NB4 (cell line): ENCODE results near the gene SMIM28.

Source experiments
- POLR2A ChIP-seq: IDR thresholded peaks from 2 replicates; pipeline ENCODE4 v1.6.1; 2011; ENCODE audit warnings: mild to moderate bottlenecking; ENCODE audit not compliant: insufficient read length; ENCODE audit errors: extremely low read depth
- TF ChIP-seq, protein P1 (sequence below): IDR thresholded peaks from one replicate; pipeline ENCODE4 v1.5.1; 2012; ENCODE audit warnings: low read depth, low read length

DNA sequence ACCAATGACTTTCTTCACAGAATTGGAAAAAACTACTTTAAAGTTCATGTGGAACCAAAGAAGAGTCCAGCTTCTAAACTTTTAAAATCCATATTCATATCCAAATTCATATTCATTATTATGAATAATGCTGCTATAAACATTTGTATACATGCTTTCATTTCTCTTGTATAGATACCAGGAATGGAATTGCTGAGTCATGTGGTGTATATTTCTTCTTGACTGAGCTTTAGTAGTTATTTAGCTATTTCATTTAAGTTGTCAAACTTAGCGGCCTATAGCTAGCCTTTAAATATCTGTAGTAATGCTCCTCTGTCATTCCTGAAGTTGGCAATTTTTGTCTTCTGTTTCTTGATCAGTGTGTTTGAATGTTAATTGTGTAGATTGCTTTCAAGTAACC, 19.8 kb upstream of the SMIM28 start:
- TF ChIP-seq, protein P1, sequence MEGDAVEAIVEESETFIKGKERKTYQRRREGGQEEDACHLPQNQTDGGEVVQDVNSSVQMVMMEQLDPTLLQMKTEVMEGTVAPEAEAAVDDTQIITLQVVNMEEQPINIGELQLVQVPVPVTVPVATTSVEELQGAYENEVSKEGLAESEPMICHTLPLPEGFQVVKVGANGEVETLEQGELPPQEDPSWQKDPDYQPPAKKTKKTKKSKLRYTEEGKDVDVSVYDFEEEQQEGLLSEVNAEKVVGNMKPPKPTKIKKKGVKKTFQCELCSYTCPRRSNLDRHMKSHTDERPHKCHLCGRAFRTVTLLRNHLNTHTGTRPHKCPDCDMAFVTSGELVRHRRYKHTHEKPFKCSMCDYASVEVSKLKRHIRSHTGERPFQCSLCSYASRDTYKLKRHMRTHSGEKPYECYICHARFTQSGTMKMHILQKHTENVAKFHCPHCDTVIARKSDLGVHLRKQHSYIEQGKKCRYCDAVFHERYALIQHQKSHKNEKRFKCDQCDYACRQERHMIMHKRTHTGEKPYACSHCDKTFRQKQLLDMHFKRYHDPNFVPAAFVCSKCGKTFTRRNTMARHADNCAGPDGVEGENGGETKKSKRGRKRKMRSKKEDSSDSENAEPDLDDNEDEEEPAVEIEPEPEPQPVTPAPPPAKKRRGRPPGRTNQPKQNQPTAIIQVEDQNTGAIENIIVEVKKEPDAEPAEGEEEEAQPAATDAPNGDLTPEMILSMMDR = no peak
- no peak for TF ChIP-seq POLR2A
